HG03025 (cell line): ENCODE data around the gene GSTA4.

ENCODE experiments used
- ATAC-seq: cut with Tn5 transposase; IDR thresholded peaks from one replicate; pipeline ENCODE4 v1.9.1; 2021; ENCODE audit warnings: mild to moderate bottlenecking, moderate library complexity; ENCODE audit not compliant: unreplicated experiment, low FRiP score

The GSTA4 gene, protein sequence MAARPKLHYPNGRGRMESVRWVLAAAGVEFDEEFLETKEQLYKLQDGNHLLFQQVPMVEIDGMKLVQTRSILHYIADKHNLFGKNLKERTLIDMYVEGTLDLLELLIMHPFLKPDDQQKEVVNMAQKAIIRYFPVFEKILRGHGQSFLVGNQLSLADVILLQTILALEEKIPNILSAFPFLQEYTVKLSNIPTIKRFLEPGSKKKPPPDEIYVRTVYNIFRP

DNA sequence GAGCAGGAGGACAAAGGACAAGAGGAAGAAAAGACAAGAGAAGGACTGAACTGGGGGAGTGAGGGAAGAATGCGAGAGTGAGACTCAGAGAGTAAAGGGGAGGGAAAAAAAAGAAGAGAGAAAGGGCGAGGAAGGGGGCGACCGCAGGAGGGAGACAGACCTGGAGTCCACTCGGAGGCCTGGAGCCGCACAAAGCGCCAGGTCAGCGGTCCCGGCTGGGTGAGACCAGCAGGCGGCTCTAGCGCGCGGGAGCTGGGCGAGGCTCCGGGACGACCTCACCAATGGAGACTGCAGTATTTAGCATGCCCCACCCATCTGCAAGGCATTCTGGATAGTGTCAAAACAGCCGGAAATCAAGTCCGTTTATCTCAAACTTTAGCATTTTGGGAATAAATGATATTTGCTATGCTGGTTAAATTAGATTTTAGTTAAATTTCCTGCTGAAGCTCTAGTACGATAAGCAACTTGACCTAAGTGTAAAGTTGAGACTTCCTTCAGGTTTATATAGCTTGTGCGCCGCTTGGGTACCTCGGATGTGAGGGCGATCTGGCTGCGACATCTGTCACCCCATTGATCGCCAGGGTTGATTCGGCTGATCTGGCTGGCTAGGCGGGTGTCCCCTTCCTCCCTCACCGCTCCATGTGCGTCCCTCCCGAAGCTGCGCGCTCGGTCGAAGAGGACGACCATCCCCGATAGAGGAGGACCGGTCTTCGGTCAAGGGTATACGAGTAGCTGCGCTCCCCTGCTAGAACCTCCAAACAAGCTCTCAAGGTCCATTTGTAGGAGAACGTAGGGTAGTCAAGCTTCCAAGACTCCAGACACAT is at the start of gene GSTA4:
GSTA4 (minus strand) TSS at position 196 of the 824 bp plus-strand sequence. CDS start 1,041 bp downstream, outside the sequence.
- ATAC-seq = peak; percentile 98

DNA sequence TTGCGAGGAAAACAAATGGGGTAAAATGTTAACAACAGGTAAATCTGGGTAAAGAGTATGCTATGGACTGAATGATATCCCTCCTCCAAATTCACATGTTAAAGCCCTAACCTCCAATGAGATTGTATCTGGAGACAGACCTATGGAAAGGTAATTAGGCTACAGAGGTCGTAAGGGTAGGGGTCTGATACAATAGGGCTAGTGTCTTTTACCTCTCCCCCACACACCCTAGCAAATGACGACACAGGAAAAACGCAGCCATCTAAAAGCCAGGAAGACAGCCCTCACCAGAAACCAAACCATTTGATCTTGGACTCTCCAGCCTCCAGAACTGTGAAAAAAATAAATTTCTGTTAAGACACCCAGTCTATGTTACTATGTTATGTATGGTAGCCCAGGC is 49.5 kb upstream of the GSTA4 start:
- no peak for ATAC-seq

DNA sequence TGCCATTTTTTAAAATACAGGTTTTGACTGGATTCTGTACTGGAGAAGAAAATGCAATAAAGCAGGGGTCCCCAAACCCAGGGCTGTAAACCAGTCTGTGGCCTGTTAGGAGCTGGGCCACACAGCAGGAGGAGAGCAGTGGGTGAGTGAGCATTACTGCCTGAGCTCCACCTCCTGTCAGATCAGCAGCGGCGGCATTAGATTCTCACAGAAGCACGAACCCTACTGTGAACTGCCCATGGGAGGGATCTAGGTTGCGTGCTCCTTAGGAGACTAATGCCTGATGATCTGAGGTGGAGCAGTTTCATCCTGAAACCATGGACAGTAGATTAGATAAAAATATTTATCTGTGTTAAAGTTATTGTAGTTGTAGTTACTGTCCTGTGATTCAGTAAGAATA is 49.0 kb upstream of the GSTA4 start:
- no peak for ATAC-seq

DNA sequence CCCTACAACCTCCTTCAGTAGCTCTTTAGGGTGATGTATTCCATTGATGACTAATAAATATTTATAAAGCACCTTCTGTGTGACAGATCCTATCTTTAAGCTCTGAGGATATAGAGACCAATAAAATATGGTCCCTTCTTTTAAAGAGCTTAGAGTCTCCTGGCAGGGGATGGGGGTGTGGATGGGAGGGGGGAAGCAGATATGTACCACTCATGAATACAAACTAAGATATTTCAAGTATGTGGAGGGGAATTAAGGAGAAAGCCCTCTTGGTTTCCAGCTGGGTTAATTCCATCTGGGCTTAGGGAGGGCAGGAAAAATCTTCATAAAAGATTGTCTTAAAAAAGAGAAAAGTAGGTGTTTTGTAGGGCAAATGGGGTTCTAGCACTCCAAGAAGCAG is 48.5 kb upstream of the GSTA4 start:
- ATAC-seq = no peak

DNA sequence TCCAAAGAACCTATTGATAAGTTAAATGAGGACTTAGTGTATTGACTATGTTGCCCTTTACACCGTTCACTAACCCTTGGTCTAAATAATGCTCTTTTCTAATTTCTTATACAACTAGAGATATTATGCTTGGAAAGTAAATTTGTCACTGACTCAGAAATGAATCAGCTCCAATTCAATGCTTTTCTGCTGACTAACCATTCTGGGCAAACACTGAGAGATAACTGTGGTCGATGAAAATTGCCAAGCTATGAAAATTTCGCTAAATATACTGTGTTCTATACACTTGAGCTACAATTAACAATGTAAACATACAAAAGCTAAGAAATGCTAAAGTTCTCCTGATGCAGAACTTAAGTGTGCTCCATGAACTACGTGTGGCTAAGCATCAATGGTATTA is 47.0 kb upstream of the GSTA4 start:
- ATAC-seq = no peak

DNA sequence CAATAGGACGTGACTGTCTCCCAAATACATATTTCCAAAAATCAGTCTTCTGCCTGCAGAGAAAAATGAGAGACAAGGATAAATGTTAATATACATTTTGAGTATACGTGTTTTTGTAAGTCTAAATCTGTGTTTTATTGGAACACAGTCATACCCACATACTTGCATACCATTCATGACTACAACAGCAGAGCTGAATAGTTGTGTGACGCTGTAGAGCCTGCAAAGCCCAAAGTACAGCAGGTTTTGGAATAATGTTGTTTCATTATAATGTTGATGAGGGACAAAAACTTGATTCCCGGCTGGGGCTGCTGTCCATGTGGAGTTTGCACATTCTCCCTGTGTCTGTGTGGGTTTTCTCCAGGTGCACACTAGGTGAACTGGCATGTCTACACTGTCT is 46.3 kb upstream of the GSTA4 start:
- no peak for ATAC-seq

DNA sequence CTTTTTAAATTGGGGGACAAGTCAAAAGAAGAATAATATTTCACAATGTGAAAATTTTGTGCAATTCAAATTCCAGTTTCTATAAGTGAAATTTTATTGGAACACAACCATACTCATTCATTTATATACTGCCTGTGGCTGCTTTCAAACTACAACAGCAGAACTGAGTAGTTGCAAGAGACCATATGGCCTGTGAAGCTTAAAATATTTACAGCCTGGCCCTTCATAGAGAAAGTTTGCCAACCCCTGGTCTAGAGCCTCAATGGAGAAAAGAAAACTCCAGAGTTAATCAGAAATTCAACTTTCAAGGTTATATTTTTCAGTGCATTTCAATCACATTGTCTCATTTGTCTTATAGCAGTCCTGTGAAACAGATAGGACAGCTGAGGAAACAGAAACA is 43.5 kb upstream of the GSTA4 start:
- ATAC-seq = no peak

DNA sequence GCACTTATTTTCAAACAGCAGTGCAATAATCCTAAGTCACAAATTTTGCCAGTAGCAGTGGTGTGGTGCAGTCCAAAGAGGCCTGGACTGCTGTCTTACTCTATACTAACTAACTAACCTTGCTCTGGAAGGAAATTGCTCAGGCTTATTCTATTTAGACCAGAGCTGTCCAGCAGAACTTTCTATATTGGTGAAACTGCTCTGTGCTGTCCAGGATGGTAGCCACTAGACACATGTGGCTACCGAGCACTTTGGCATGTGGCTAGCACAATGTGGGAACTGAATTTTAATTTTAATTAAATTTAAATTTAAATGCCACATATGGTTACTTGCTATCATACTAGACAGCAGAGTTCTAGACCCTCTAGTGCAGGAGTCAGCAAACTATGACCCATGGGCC is 43.1 kb upstream of the GSTA4 start:
- no peak for ATAC-seq

DNA sequence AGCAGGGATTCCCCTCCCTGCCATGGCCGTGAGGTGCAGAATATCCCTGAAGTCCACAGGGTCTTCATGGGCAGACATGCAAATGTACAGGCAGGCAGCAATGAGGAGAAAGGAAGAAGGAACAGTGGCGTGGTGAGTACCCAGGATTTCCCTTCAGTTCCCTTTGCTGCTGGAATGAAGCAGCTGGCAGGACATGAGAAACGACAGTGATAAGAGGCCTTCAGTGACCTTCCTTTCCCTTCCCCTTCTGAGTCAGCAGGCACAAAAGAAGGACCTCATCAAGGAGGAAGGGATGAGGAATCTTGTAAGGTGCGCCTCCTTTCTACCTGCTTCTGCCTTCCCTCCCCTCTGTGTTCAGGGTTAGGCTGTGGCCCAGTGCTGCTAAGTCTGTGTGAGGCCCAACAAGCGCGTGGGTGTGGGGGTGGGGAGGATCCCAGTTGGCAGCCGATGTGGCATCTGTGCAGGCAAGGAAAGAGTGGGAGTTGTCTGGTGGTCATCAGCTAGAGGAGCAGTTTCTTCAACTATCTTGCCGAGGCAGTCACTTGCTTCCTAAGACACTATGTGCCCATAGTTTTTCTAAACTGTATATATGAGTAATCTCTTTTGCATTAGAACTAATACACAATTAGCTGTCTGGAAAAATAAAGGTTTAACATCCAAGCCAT is 40.6 kb upstream of the GSTA4 start:
- ATAC-seq = no peak

DNA sequence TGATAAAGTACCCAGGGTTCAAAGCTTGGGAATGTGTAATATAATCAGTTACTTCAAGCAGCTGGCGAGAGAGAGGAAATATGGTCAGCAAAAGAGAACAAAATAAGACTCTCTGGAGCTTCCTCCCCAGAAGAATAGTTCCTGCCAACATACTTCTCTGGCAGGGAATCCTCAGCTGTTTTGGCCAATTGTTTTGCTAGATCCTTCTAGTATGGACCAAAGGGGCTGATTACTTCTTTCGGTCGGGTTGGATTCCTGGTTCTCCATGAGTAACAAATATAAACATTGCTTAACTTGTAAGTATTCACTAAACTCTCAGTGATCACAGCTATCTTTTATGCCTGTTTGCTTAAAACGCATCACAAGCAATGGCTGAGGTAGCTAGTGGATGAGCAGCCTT is 38.7 kb upstream of the GSTA4 start:
- no peak for ATAC-seq

DNA sequence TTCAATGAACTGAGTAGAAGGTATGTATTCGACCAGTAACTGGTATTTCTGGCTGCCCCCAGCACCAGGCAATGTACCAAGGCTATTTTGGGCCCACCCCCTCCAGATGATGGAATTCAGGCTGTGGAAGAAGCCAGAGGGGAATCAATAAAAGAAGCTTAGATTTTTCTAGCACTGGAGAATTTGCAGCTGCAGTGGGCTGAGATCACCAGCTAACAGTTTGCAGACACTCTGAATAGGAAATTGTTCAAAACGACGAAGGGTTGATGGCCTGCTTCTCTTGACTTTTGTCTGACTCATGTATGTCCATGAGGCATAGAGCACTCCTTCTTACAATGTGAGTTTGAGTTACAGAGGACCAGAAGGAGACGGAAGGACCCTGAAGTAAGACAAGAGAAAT is 37.8 kb upstream of the GSTA4 start:
- ATAC-seq = no peak

DNA sequence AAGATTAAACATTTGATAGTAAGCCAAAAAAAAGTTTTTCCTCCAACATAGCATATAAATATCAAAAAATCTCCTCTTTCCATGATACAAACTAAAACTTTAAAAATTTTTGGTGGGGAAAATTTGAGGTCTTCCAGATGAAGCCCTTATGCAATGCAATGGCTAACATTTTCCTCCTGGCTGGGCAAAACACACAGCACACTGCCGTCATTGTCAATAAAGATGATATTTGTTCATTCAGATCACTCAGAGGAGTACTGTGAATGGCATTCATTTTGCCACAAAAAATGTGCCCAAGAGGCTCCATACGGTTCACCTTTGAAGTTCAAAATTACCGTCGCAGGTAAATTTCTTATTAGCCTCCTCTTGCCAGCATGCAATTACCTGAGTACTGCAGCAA is 36.2 kb upstream of the GSTA4 start:
- no peak for ATAC-seq

DNA sequence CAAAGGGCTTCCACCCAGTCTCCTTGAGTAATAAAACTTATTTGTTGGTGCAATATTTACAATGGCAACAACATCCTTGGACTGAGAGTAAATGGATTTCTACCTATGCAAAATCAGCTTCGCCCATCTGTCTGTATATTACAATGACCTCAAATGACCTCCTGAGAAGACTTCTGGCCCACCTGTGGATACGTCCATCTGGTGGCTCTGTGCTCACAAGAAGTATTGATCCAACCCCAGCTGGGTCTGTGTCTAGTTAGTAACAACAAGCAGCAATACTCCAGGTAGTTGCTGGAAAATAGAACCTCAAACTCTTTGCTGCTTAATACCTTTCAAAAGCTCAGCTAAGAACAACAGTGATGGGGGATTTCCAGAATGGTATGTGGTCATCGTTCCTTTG is 34.7 kb upstream of the GSTA4 start:
- ATAC-seq = no peak

DNA sequence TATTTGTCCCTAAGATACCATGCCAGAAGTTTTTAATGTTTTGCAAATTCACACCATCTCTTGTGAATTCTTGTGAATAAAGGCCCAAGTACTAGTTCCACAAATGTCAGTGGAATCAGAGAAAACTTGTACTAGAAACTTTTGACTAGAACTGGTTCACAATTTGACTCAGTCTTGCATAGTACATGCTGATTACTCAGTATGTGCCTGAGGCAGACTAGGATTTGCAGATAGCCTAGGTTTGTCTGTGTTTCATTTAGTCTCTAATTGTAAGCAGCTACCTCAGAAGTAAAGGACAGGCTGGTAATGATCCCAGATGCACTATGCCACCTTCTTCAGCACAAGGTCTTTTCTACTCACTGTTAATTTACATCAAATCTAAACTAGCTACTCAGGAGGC is 34.2 kb upstream of the GSTA4 start:
- ATAC-seq = no peak

DNA sequence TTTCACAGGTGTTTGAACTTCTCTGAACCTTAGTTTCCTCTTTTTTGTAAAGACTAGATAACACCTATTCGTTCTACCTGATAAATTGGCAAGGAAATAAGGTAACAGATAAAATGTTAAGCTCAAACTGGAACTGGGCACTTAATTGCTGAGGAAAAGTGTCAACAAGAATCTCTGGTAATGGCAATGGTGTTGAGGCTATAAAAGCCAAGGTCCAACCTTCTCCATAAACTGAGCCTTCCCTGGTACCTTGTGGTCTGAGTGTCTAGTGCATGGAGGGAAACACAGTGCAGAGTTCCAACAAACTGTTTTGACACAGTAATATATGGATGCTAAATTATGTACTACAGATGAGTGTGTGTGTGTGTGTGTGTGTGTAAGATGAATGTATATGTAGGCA is 33.4 kb upstream of the GSTA4 start:
- ATAC-seq = no peak

DNA sequence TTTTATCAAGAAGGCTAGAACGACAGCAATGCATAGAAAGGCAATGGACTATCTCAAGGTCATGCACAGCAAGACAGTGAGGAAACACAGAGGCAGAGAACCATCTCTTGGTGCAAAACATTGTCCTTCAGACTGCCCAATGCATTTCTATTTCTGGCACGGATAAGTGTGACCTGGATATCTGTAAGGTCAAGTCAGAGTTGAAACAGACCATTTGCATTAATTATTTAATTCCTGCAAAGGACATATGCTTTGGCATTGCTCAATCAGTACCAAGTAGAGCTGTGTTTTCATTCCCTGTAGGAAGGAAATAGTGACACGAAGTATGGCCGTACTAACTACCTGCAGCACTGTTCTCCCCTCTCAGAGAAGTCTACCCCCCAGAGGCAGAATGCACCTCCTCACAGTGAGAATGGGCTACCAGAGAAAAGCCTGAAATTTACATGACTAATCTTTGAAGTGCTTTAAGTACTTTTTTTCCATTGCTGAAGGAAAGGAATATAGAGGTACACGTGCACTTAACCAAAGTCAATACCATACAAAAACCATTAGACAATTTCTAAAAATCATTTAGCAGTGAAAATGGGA is 32.1 kb upstream of the GSTA4 start:
- no peak for ATAC-seq

DNA sequence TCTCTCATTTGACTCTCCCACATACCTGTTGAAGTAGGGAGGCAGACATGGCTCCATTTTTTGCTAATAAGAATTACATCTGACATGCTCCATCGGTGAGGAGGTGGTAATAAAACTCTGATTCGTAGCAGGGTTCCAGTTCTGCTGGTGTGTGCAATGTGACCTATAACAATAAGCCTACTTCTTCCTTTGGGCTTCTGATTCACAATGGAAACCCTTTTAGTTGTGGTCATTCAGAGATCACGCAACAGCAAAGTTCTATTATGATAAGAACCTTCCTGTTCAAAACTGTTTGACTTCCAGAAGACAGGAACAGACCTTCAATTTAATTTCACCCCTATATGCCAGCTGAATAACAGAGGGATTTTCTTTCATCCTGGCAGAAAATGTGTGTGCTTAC is 31.4 kb upstream of the GSTA4 start:
- no peak for ATAC-seq

DNA sequence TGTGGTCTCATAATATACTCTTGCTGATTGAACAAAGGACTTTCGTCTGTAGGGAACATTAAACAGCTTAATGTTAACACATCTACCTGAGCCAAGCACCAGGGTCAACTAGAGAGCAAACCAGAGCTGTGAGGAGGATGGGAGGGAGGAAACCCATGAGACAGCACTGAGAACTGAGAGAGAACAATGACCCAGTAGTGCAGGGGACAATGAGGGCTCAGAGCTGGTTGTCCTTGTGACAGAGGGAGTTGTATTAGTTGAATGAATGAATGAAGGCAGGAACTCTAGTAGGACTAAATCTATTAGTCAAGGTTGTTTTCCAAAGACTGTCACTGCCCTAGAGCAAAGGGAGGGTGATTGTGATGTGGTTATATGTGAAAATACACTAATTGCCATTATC is 28.2 kb upstream of the GSTA4 start:
- ATAC-seq = no peak

DNA sequence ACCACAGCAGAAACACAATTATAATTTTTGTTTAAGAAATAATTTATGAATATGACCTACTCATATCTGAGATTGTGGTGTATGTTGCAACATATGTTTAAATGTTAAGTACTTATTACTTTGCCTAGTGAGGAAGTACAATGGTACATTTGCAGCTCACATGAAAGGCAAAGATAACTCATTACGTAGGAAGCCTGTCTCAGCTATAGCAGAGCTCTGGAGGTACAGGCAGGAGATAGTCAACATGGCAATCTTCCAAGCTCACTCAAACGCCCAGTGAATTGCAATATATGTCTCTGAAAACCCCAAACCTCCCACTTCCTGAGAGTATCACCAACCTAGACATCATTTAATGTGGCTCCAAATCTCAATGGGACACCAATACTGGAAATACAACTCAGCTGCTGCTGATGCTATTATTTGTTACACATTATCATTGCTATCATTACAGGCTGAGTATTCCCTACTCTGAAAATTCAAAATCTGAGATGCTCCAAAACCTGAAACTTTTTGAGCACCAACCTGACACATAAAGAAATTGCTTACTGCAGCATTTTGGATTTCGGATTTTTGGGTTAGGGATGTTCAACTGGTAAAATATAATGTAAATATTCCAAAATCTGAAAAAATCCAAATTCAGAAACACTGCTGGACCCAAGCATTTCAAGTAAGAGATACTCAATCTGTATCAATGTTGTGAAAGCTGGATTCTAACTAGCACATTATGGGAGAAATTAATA is 25.1 kb upstream of the GSTA4 start:
- ATAC-seq = no peak

DNA sequence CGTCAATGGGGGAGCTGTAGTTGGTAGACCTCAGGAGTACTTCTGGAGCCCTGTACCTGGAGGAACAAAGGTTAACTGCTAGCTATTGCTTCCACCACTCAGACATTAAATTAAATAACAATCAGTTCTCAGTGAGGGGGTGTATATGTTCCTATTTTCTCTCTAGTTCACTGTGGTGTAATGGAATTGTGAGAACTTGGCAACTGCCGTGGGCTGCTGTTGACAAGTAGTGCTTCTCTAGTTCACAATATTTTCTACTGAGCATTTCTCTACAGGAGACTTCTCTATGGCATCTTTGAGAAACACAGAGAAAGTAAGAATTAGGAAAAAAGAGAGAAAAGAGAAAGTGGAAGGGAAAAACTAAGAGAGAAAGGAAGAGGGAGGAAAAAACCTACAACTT is 23.4 kb upstream of the GSTA4 start:
- no peak for ATAC-seq

DNA sequence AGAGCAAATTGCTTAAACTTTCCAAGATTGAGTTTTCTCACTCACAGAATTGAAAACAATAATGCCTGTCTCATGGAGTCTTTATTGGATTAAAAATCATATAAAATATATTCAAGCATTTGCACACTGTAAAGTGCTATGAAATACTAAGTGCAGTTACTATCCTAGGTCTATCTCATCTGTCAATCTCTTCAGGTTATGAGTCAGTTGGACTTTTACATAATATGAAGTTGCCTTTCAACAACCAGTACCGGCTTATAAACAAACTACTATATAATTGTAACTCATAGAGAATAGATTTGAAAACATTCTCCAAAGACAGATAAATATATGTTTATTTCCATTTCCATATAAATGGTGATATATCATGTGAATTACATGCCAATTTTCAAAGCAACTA is 20.4 kb upstream of the GSTA4 start:
- no peak for ATAC-seq
